GM08714 (cell line): Measurements from ENCODE around the gene FMNL2.

ENCODE experiments used
- H3K4me3 ChIP-seq: fragments of 200-500 bp; sonication (Bioruptor generic); 2 replicates; pipeline ENCODE4 v1.5.1; 2014; ENCODE audit warnings: mild to moderate bottlenecking, low read length, inconsistent platforms
- ZNF274 ChIP-seq: IDR thresholded peaks from 2 replicates; pipeline ENCODE4 v1.6.1; 2012; ENCODE audit warnings: mild to moderate bottlenecking, low read depth, low read length

Gene FMNL2

DNA sequence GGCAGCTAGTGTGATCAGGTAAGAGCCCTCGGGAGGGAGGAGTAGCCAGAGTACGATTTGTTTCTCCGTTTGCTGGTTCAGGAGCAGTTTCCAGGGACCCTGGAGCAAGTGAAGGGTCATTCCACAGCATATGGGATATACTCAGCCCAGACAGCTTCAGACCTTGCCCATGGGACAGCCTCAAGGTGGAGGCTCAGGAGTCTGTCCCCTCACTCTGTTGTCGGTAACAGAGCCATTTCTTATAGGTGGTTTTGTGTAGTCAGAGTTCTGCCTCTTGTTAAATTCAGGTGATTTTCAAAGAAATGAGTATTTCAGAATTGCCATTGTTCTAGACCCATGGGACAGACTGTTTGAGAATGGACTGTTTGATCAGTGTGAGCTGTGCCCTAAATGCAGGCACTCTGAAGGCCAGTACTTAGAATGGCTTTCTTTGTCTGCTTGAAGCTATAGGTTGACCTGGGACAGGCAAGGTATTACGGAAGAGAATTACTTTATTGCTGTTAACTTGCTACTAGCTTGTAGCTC is 15.2 kb downstream of the FMNL2 start:
- no peak overlapping the region for H3K4me3 ChIP-seq
- no peak for TF ChIP-seq ZNF274

- TF ChIP-seq ZNF274 = no peak
- H3K4me3 ChIP-seq = no peak overlapping the region
These were observed 17.6 kb downstream of the FMNL2 start for GRCh38 chr2:152352616-152353015.

- H3K4me3 ChIP-seq = no peak overlapping the region
- no peak for TF ChIP-seq ZNF274
These were observed 18.4 kb downstream of the FMNL2 start for GRCh38 chr2:152353364-152353763.

DNA sequence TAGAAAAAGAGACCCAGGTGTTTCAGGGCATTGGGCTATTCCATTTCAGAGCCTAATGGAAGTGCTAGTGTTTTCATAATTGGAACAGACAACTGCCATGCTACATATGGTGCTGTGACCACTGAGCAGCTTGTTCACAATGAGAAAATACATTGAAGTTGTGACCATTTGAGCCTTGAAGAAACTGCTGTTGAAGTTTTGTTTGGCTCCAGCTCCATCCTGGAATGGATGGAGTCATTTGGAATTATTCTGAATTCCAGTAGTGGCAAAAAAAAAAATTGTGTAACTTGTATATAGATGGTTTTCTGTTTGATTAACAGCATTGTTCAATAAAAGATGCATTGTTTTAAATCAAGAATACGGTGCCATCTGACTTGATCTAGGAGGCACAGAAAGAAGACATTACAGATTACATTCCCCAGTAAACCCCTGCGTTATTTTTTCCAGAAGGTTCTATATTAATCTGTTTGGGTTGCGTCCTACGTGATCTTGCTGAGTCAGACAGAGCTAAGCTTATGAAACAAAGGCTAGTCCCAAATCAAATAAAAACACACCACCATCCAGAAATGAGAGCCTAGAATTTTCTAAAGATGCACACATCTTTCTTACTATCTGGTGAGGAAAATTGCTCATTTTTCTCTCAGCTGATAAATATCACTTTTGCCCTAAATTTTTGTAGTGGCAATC is 19.2 kb downstream of the FMNL2 start:
- no peak overlapping the region for H3K4me3 ChIP-seq
- TF ChIP-seq ZNF274 = no peak

DNA sequence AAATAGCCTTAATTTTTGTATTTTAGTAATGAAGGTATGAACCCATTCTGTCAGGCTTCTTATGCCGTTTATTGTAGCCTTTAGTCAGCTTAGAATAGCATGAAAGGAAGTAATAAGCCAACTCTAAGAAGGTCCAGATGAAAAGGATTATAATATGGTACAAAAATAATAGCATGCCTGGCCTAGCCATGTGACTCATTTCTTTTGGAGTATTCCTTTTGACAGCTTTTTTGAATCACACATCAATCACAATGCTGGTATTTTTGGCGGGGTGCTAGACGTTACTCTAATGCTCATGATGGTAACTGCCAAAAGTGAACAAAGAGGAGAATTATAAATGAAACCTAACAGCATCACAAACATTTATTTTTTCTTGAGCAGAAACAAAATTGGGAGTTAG is 19.9 kb downstream of the FMNL2 start:
- H3K4me3 ChIP-seq = no peak overlapping the region
- no peak for TF ChIP-seq ZNF274

GRCh38 chr2:152355409-152355831 is 20.4 kb downstream of the FMNL2 start:
- no peak for TF ChIP-seq ZNF274
- no peak overlapping the region for H3K4me3 ChIP-seq

- no peak overlapping the region for H3K4me3 ChIP-seq
- no peak for TF ChIP-seq ZNF274
These were observed 24.8 kb downstream of the FMNL2 start for GRCh38 chr2:152359573-152360363.

DNA sequence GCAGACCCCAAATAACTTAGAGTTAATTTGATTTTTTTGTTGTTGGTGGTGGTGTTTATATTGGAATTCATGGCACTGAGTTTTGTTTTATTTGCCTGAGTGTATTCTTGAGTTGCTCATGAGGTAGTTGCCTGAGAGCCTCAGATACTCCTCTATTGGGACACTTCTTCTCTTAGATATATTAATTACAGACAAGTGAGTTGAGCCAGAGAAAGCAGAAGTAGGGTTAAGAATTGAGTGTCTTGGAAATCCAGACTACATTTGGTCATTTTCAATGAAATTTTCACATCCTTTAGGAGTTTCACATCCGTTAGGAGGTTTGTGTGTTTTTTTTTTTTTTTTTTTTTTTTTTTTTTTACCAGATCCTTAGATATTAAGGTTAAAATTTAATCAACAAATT is 29.0 kb downstream of the FMNL2 start:
- no peak for TF ChIP-seq ZNF274
- H3K4me3 ChIP-seq = no peak overlapping the region

GRCh38 chr2:152367547-152368390 is 32.8 kb downstream of the FMNL2 start:
- no peak for TF ChIP-seq ZNF274
- H3K4me3 ChIP-seq = no peak overlapping the region

DNA sequence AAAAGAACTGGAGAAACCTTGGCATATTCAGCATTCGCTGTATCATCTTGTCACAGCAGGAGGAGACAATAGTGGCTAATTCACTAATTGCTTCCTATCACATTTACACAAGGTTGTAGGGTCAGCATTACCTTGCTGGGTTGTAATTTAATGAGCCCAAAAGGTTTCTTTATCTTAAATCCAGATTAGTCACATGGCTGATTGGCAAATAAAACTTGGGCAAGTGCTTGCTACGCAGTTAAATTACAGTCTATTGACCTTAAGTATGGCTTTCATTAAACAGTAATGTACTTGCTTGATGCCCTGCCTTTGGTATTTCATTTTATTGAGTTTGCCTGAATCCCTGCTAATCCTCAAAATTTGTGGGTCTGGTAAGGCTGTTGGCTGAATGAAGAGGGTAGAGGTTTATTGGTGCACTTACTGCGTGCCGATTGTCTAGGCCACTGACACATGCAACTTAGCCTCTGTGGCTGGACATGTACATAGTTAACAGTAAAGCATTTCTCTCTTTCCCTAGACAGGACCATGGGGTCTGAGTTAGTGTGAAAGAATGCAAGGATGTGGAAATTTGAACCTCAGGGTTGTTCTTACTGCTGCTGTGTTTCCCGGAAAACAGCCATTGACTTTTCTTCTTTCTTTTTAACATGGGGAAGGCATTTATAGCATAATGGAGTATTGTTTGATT is 34.3 kb downstream of the FMNL2 start:
- H3K4me3 ChIP-seq = no peak overlapping the region
- TF ChIP-seq ZNF274 = no peak

DNA sequence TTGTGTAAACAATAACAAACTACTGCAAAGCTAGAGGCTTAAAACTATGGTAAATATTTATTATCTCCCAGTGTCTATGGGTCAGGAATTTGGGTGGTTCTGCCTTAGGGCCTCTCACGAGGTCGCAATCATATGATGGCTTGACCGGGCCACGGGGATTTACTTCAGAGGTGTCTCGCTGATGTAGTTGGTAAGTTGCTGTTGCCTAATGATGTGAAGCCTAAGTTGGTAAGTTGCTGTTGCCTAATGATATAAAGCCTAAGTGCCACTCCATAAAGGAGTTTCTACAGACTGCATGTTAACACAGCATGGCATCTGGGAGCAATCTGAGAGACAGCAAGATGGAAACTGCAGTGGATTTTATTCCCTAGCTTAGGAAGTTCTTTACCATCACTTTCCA is 35.8 kb downstream of the FMNL2 start:
- no peak overlapping the region for H3K4me3 ChIP-seq
- TF ChIP-seq ZNF274 = no peak

DNA sequence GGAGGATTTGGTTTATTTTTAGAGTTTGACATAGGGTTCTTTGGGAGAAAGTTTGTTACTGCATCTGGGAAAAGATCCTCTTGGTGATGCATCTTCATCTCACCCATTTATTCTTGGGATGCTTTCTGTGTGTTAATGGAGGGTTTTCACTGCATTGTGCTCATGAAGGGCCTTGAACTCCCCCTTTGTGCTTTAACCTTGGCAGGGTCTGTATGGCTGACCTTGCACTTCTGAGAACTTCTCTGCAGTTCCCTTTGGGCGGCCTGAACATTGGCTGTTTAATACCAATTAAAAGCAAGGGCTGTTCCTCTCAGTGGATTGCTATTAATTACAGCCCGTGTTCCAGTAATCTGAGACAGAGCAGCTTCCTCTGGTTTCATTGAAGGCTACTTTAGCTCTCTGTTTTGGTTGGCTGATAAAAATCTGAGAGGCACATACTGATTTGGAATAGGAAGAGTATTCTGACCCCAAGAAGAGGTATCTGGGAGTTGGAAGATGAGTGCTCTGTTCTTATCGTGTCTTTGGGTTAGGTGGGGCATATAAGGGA is 37.5 kb downstream of the FMNL2 start:
- TF ChIP-seq ZNF274 = no peak
- no peak overlapping the region for H3K4me3 ChIP-seq

DNA sequence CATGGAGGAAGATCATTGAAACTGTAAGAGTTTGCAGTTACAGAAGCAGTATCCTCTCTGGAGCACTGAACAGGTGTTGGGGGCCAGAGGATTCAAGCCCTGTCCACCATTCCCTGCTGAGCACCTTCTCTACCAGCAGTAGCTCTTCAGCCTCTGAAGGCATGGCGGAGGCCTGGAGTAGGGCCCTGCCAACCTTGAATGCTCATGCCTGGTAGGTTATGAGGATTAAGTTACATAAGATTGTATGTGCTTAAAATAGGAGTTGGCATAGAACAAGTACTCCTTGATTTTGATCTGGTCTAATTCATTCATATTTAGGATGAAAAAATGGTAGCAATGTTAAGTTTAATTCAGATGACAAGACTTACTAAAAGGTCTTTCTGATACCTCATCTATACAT is 40.2 kb downstream of the FMNL2 start:
- no peak for TF ChIP-seq ZNF274
- H3K4me3 ChIP-seq = no peak overlapping the region
